Central memory CD4-positive, alpha-beta T cell (primary cell): ENCODE data around the gene LRRC28.

Source experiments
- DNase-seq: peaks from one replicate; pipeline ENCODE4 v3.0.0; 2022

The LRRC28 gene

DNA sequence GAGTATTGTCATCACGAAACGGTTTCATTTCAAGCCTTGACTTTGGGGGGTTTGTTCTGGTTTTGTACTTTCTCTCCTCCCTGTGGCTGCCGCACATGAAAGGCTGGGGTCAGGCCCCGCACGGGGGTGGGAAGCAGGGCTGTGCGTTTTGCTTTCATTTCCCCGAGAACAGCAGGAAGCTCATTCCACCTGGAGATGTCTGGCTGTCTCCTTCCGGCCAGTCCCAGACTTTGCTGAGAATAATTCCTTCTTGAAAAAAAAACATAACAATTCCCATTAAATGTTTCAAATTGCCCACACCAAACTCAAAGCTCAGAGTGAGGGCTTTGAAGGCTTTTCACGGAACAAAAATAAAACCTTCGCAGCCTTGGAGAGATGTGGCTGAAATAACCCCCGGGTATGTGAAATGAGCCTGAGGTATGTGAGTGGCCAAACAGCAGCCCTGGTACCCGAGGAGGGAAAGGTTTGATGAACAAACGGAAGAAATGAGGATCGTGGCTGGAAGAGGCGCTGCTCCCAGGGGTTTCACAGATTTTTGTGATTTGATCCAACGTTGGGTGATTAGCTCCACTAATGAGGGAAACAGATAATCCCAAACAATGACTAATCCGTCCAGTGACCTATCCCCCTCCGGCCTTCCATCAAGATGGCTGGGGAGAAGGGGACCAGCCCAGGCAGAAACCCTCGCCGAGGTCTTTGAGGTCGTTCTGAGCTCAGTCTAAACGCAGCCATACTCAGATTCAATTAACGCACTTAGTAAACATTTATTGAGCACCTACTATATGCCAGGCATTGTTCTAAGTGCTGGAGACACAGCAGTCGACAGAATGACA lies 187.6 kb downstream of the LRRC28 start:
- no peak for DNase-seq

DNA sequence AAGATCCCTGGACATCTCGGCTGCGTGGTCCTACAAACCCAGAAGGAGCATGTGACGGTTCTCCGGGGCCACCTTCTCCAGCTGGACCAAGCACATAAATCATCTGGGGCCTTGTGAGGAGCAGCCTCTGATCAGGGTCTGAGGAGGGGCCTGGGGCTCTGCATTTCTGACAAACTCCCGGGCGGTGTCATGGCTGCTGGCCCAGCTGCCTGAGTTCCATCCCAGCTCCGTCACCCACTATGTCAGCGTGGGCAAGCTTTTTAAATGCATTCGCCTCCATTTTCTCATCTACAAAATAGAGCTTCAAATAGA lies 188.2 kb downstream of the LRRC28 start:
- DNase-seq = no peak

DNA sequence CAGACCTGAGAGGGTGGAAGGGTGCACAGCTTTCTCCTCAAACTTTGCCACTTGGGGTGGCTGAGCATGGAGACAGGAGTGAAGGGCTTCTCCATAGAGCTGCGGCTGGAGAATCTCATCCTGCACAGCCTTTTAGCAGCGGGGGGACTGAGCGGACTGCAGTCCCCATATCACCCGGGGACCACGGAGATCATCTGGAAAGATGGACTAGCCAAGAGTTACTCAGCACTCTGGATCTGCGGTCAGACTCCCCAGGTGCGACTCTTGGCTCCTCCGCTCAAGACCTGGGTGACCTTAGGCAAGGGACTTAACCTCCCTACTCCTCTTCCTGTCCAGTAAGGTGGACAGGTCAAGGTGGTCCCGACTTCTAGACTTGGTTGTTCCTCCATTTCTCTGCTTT lies 188.7 kb downstream of the LRRC28 start:
- no peak for DNase-seq
